ENCODE measurements around the gene BACH2. TPM values are rescaled to one million over a fixed set of nuclear protein-coding genes. Genes with fewer than 3 reads are reported as not detected.

Gene BACH2
- total RNA-seq, 1 donor from 2014 or later = 34.1 TPM

DNA sequence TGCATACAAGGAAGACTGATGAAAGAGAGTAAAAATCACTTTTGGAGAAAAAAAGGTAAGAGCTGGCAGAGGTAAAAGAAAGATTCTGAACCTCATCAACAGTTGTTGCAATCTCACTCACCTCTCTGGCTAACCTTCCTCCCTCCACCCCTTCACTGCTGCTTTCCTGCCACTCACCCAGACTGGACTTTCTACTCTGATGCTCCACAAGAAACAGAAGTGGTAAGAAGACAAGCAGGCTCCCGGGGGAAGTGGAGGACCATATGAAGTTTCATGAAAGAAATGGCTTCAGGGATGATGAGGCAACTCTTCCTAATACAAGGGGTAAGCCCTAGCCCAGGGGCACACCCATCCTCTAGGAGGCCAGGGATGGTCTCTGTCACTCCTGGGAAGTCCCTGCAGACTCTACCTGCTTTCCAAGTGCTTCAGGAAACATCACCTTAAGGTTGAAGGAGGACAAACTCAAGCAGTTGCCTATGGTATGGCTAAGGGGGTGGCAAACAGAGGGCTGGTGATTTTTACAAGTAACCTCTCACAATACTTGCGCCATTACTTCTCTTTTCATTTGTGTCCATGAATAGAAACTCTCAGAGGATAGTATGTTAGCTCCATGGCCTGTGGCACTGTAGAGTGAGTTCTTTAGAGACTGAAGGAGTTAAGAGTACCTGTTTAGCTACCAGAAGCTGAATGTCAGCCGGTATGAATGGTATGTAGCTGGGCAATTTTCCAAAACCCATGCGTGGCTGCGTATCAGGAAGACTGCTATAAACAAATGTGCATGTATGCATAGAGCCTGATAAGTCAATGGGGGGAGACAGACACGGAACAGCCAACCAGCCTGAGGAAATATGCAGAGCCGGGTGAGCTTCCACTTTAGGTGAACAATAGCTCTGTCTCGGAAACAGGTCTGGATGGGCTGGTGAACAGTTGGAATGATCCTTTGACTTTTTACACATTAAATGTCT is 112.0 kb downstream of the BACH2 start:
- TF ChIP-seq, protein P1, sequence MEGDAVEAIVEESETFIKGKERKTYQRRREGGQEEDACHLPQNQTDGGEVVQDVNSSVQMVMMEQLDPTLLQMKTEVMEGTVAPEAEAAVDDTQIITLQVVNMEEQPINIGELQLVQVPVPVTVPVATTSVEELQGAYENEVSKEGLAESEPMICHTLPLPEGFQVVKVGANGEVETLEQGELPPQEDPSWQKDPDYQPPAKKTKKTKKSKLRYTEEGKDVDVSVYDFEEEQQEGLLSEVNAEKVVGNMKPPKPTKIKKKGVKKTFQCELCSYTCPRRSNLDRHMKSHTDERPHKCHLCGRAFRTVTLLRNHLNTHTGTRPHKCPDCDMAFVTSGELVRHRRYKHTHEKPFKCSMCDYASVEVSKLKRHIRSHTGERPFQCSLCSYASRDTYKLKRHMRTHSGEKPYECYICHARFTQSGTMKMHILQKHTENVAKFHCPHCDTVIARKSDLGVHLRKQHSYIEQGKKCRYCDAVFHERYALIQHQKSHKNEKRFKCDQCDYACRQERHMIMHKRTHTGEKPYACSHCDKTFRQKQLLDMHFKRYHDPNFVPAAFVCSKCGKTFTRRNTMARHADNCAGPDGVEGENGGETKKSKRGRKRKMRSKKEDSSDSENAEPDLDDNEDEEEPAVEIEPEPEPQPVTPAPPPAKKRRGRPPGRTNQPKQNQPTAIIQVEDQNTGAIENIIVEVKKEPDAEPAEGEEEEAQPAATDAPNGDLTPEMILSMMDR (IDR thresholded peaks at IDR 0.05; ENCODE audit: unreplicated experiment) = no peak
- peaks cover 2% of the 10 kb centered on the region for H3K36me3 Mint-ChIP-seq
- peak overlapping the region; percentile 96 for H3K27ac Mint-ChIP-seq
- peak; percentile 31 to 60 for DNase-seq (ENCODE audit: low spot score in 2 of 2, unreplicated experiment in 2 of 2)
- H3K9me3 Mint-ChIP-seq = no peaks in the 10 kb centered on the region
- no peaks in the 10 kb centered on the region for H3K27me3 Mint-ChIP-seq (ENCODE audit: low read depth)
- peaks cover 69% of the 10 kb centered on the region for H3K4me1 Mint-ChIP-seq
- H3K4me3 Mint-ChIP-seq = no peak overlapping the region

GRCh38 chr6:90183587-90184333 is 112.9 kb downstream of the BACH2 start:
- Mint-ChIP-seq H3K4me3 (no peak overlapping the region), H3K36me3 (peaks cover 2% of the 10 kb centered on the region), H3K27me3 (ENCODE audit: low read depth) (no peaks in the 10 kb centered on the region), H3K9me3 (no peaks in the 10 kb centered on the region), H3K27ac (peak overlapping the region; percentile 96), H3K4me1 (peaks cover 64% of the 10 kb centered on the region)
- TF ChIP-seq, protein P1 (IDR thresholded peaks at IDR 0.05; ENCODE audit: unreplicated experiment) = no peak
- no peak for DNase-seq (ENCODE audit: low spot score in 2 of 2, unreplicated experiment in 2 of 2)

DNA sequence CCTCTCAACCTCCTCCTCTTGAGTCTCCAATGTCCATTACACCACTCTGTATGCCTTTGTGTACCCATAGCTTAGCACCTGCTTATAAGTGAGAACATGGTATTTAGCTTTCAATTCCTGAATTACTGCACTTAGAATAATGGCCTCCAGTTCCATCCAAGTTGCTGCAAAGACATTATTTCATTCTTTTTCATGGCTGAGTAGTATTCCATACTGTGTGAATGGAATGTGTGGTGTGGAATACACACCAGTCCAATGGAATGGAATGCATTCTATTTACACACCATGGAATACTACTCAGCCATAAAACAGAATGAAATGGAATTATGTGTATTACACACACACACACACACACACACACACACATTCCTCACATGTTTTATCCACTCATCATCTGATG is 116.1 kb downstream of the BACH2 start:
- no peak for DNase-seq (ENCODE audit: low spot score in 2 of 2, unreplicated experiment in 2 of 2)
- TF ChIP-seq, protein P1 (IDR thresholded peaks at IDR 0.05; ENCODE audit: unreplicated experiment) = no peak
- H3K27me3 Mint-ChIP-seq (ENCODE audit: low read depth) = no peaks in the 10 kb centered on the region
- peaks cover 2% of the 10 kb centered on the region for H3K36me3 Mint-ChIP-seq
- no peak overlapping the region for H3K4me3 Mint-ChIP-seq
- H3K27ac Mint-ChIP-seq = no peak overlapping the region
- peaks cover 53% of the 10 kb centered on the region for H3K4me1 Mint-ChIP-seq
- no peaks in the 10 kb centered on the region for H3K9me3 Mint-ChIP-seq

- DNase-seq (ENCODE audit: low spot score in 2 of 2, unreplicated experiment in 2 of 2) = no peak
- peaks cover 4% of the 10 kb centered on the region for H3K36me3 Mint-ChIP-seq
- H3K4me1 Mint-ChIP-seq = peaks cover 45% of the 10 kb centered on the region
- H3K4me3 Mint-ChIP-seq = no peak overlapping the region
- TF ChIP-seq, protein P1 (IDR thresholded peaks at IDR 0.05; ENCODE audit: unreplicated experiment) = peak; percentile 27
- H3K27me3 Mint-ChIP-seq (ENCODE audit: low read depth) = no peaks in the 10 kb centered on the region
- no peak overlapping the region for H3K27ac Mint-ChIP-seq
- no peaks in the 10 kb centered on the region for H3K9me3 Mint-ChIP-seq
Measured at GRCh38 chr6:90179190-90180169, 117.2 kb downstream of the BACH2 start.

DNA sequence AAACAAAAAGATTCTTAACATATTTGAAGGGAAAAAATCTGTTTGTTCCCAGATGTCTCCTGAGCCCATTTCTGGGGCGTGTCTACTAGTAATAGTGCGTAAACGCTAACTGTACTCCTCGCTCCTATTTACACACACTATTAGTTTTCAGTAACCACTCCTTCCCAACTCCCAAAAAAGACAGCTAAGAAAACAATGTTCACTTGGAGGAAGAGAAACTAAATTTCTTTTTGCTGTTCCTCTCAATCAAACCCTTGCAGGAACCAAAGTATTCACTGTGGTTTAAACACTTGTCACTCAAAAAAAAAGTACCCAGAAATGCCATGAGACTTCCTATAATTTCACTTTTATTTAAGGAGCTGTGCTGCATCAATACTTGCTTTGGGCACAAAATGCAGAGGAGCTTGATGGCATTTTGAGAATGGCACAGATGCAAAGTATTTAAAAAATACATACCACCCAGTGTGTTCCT is 118.2 kb downstream of the BACH2 start:
- Mint-ChIP-seq H3K4me1 (peaks cover 35% of the 10 kb centered on the region), H3K27ac (no peak overlapping the region), H3K4me3 (no peak overlapping the region), H3K36me3 (peaks cover 9% of the 10 kb centered on the region), H3K27me3 (ENCODE audit: low read depth) (no peaks in the 10 kb centered on the region), H3K9me3 (peaks cover 4% of the 10 kb centered on the region)
- DNase-seq (ENCODE audit: low spot score in 2 of 2, unreplicated experiment in 2 of 2) = no peak
- TF ChIP-seq, protein P1 (IDR thresholded peaks at IDR 0.05; ENCODE audit: unreplicated experiment) = no peak

Data from mesothelial cell of epicardium (in vitro differentiated cells).